Dendritic cell treated with granulocyte-macrophage colony-stimulating factor and Interleukin-4, amounts not matched to agents 40 ng/mL and 50 ng/mL, for 4 days (primary cell): ENCODE results near the gene CDK5RAP2.
"Not testable (repeated sequence)": the region's sequence is repeated elsewhere in the genome, so short reads cannot be mapped to it uniquely, and the experiment has no call there.

Experiments used
- H3K27ac Mint-ChIP-seq: one replicate; pipeline ENCODE4 v1.8.0; 2022; ENCODE audit warnings: mild to moderate bottlenecking, mixed read lengths
- H3K27me3 Mint-ChIP-seq: one replicate; pipeline ENCODE4 v1.8.0; 2022; ENCODE audit warnings: mild to moderate bottlenecking, mixed read lengths
- H3K36me3 Mint-ChIP-seq: one replicate; pipeline ENCODE4 v1.8.0; 2022; ENCODE audit warnings: low read depth, mixed read lengths
- H3K4me1 Mint-ChIP-seq: one replicate; pipeline ENCODE4 v1.8.0; 2022; ENCODE audit warnings: low read depth, mixed read lengths
- H3K4me3 Mint-ChIP-seq: one replicate; pipeline ENCODE4 v1.8.0; 2022; ENCODE audit warnings: mild to moderate bottlenecking, moderate library complexity, mixed read lengths
- H3K9me3 Mint-ChIP-seq: one replicate; pipeline ENCODE4 v1.8.0; 2022; ENCODE audit warnings: mixed read lengths
- intact Hi-C: fragments of 100-400 bp; cut with micrococcal nuclease; formaldehyde crosslinking; loops from one replicate; pipeline ENCODE4 v1.15.0; 2022

The CDK5RAP2 gene

DNA sequence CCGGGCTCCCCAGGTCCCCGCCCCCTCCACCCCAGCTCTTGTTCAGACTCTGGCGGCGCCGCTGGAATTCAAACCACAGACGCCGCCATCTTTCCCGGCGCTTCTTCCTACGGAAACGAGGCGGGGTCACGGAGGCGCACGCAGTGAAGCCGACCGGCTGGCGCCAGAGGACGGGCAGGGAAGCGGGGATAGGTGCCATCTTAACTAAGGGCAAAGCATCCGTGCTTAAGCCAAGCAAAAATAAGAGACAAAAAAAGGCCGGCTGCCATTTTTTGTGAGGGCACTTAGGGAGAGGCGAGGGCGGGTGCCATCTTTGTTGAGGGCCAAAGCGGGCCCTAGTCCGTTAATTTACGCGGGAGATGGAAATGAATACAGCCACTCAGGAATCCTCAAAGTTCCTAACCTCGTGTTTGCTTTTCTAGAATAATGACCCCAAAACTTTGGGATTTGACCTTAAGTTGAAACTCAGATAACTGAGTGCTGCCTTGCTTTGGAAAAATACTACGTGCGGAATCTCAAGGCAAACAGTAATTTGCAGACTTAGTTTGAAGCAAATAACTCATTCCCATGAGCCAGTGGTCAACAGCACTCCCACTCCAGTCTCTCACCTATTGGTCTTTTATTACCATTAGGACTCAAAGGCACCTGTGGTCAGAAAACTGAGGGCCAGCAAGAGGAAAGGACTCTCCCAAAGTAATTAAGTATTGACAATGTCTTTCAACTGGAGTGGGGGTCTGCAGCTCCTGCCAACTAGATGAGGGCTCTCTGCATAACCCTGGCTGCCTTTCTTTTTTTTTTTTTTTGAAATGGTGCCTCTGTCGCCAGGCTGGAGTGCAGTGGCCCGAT lies at the start of gene CDK5RAP2:
Gene CDK5RAP2, minus strand, starts transcription at position 117 of the 846 bp plus-strand sequence. CDS start 189 bp downstream, outside the sequence.
- Mint-ChIP-seq H3K27ac (peak within 1 kb of the TSS; percentile 89), H3K4me1 (peaks cover 30% of the 10 kb centered on the region), H3K4me3 (peak within 1 kb of the TSS; percentile 98), H3K9me3 (no peaks in the 10 kb centered on the region), H3K36me3 (peaks cover 23% of the 10 kb centered on the region), H3K27me3 (no peaks in the 10 kb centered on the region)
- intact Hi-C loops, result no loop called here

DNA sequence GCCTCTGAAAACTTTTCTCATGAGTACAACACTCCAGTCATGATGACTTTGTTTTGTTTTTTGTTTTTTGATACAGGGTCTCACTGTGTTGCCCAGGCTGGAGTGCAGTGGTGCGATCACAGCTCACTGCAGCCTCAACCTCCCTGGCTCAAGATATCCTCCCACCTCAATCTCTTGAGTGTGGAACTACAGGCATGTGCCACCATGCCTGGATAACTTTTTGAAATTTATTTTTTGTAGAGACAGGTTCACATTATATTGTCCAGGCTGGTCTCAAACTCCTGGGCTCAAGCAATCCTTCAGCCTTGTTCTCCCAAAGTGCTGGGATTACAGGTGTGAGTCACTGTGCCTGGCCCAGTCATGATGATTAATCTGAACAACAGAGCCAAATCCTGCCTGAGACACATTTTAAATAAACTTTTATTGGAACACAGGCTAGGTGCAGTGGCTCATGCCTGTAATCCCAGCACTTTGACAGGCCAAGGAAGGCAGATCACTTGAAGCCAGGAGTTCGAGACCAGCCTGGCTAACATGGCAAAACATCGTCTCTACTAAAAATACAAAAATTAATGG lies 49.0 kb upstream of the CDK5RAP2 start:
- H3K27me3 Mint-ChIP-seq, intact Hi-C loops, H3K4me3 Mint-ChIP-seq, H3K36me3 Mint-ChIP-seq, H3K9me3 Mint-ChIP-seq: not testable (repeated sequence)
- H3K27ac Mint-ChIP-seq, result peak overlapping the region; percentile 81
- H3K4me1 Mint-ChIP-seq, result peaks cover 63% of the 10 kb centered on the region

DNA sequence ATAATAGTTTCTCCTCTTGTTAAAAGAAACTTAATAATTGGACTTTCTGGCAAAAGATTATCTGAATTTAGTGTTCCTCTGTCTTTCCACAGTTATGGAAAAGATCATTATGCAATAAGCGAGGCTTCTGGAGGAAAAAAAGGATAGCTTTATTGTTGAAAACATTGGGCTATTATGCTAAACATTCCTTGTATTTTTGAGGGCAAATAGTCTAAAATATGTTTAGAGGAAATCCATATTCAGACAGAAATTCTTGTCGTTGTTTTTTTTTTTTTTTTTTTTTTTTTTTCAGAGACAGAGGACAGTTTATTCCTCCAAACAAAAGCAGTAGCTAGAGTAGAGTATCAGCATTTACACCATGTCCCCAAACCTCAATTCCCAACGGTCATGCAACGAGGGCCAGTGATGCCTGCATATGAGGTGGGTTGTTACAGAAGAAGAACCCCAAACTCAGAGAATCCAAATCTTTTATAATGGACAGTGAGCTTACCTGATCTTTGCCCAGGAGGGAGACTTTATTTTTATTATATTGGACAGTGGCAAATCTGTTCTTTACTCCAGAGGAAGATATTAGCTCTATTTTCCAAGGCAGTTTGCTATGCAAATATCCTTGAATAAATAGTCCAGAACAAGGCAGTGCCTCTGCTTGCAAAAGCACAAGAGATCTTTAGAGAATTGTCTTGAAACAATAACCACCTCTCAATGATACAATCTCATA lies 48.4 kb upstream of the CDK5RAP2 start:
- intact Hi-C loops, result no loop called here
- Mint-ChIP-seq H3K4me1 (peaks cover 61% of the 10 kb centered on the region), H3K4me3 (no peak overlapping the region), H3K27me3 (no peaks in the 10 kb centered on the region), H3K9me3 (no peaks in the 10 kb centered on the region), H3K36me3 (no peaks in the 10 kb centered on the region), H3K27ac (peak overlapping the region; percentile 81)

DNA sequence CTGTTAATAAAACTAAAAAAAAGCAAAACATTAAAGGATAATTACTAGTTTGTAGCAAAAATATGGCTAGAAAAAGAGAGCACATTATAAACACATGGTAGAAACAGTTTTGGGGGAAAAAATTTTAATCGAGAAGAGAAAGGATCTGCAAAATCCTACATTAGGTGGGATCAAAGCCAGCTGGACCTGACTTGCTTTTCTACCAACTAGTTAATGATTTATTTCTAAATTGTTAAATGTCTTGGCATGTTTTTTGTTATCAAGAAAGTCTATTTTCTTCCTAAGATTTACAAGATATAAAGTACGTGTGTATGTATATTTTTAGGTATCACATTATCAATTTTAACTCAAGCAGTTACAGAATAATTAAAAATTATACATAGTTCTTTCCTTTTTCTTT lies 47.1 kb upstream of the CDK5RAP2 start:
- no peaks in the 10 kb centered on the region for H3K9me3 Mint-ChIP-seq
- H3K36me3 Mint-ChIP-seq, result peaks cover under 1% of the 10 kb centered on the region
- intact Hi-C loops, result no loop called here
- H3K27ac Mint-ChIP-seq, result no peak overlapping the region
- H3K27me3 Mint-ChIP-seq, result no peaks in the 10 kb centered on the region
- peaks cover 51% of the 10 kb centered on the region for H3K4me1 Mint-ChIP-seq
- H3K4me3 Mint-ChIP-seq, result no peak overlapping the region

DNA sequence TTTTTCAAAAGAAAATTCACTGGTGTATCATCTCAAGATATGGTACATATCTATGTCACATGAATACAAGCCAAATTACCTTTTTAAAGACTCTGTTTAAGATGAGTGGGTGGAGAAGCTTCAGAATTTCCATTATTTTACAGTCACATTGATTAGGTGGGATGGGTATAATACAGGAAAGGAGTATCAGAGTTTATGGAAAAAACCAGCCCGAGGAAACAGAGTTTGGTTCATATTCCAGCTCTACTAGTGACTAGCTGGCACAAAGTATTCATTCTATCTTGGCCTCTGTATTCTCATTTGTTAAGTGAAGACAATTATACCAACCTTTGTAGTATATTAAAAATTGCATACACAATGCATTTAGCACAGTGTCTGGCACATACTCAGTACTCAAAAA lies 46.5 kb upstream of the CDK5RAP2 start:
- Mint-ChIP-seq H3K9me3 (no peaks in the 10 kb centered on the region), H3K27me3 (no peaks in the 10 kb centered on the region), H3K4me3 (no peak overlapping the region), H3K36me3 (peaks cover 7% of the 10 kb centered on the region), H3K27ac (no peak overlapping the region), H3K4me1 (peaks cover 45% of the 10 kb centered on the region)
- intact Hi-C loops, result no loop called here

DNA sequence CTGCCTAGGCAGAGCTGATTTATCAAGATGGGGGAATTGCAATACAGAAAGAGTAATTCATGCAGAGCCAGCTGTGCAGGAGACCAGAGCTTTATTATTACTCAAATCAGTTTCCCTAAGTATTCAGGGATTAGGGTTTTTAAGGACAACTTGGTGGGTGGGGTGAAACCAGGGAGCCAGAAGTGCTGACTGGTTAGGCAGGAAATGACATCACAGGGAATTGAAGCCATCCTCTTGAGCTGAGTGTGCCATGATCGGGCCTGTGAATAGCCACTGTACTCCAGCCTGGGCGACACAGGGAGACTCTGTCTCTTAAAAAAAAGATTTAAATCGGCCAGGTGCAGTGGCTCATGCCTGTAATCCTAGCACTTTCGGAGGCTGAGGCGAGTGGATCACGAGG lies 45.3 kb upstream of the CDK5RAP2 start:
- intact Hi-C loops, result no loop called here
- no peaks in the 10 kb centered on the region for H3K9me3 Mint-ChIP-seq
- H3K4me1 Mint-ChIP-seq, result peaks cover 42% of the 10 kb centered on the region
- peaks cover 19% of the 10 kb centered on the region for H3K36me3 Mint-ChIP-seq
- no peaks in the 10 kb centered on the region for H3K27me3 Mint-ChIP-seq
- H3K27ac Mint-ChIP-seq, result peak overlapping the region; percentile 75
- H3K4me3 Mint-ChIP-seq, result peak overlapping the region; percentile 13

DNA sequence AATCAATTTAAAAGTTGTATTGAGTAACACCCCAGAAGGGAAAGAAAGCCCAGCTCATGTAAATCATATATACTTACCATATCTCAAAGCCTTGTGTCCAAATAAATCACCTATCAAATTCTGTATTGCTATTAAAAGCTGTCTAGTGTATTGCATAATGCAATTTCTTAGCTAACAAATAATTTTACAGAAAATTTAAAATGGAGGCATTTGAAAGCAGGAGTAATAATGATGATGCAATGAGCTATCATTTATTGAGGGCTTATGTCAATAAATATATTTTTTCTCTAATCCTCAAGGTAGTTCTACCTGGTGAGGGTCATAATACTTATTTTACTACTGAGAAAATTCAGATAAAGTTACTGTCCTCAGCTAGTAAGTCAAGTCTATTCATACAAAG lies 42.8 kb upstream of the CDK5RAP2 start:
- Mint-ChIP-seq H3K27ac (no peak overlapping the region), H3K9me3 (no peaks in the 10 kb centered on the region)

DNA sequence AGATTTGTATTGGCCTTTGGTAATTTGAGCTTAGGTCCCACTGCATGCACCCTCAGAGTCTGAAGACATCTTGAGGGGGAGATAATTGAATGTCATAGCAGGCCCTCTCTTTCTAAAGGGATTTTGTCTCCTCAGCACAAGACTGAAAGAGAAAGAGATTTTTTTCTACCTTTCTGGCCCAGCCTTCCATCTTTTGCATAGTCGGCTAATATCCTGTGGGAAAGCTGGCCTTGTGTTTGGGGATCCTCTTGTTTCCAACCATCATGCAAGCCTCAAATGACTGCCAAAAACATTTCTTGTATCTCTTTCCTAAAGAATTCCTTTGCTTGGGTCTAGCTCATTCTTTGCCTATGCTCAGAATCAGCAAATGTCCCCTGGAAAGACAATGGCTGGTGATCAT lies 42.0 kb upstream of the CDK5RAP2 start:
- no peak overlapping the region for H3K4me3 Mint-ChIP-seq
- peaks cover 42% of the 10 kb centered on the region for H3K36me3 Mint-ChIP-seq
- H3K9me3 Mint-ChIP-seq, result no peaks in the 10 kb centered on the region
- intact Hi-C loops, result no loop called here
- peaks cover 35% of the 10 kb centered on the region for H3K4me1 Mint-ChIP-seq
- no peaks in the 10 kb centered on the region for H3K27me3 Mint-ChIP-seq
- H3K27ac Mint-ChIP-seq, result no peak overlapping the region

More for the DNA sequence above, 42.8 kb upstream of the CDK5RAP2 start:
- H3K4me3 Mint-ChIP-seq, result no peak overlapping the region
- intact Hi-C loops, result no loop called here
- H3K4me1 Mint-ChIP-seq, result peaks cover 35% of the 10 kb centered on the region
- H3K27me3 Mint-ChIP-seq, result no peaks in the 10 kb centered on the region
- H3K36me3 Mint-ChIP-seq, result peaks cover 36% of the 10 kb centered on the region

DNA sequence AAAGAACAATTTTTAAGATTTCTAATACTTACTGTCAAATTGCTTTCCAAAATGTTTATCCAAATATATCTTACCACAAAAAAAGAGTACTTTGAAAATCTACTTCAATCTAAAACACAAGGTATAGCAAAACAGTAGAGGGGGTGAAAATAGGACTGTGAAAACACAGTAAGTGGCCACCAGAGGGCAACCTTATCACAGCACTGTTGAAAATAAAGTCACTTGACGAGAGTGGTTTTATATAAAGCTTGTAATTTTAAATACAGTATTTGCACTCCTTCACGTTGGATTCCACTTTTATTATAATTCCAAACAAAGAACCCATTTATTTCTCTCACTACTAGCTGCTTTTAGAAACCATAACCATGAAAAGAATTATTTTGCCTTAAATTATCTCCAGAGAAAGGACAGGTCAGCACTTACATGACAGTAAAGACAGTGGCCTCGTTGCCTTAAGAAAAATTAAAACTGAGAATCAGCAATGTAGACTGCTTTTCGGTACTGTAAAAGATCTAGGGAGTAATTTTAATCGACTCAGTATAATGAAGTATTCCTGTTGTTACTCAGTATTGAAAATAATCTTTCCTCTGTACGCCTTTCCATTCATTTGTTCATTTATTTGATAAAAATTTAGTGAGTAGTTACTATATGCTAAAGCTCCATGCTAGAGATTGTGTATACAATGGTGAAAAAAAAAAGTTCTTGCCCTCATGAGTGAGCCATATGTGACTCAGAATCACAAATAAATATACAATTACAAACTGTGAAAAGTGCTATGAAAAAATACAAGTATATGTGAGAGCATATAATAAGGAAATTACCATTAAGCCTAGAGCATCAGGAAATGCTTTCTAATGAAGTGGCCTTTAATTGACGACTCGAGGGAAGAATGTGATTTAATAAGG lies 40.0 kb upstream of the CDK5RAP2 start:
- Mint-ChIP-seq H3K27ac (peak overlapping the region; percentile 39), H3K27me3 (no peaks in the 10 kb centered on the region), H3K9me3 (no peaks in the 10 kb centered on the region), H3K4me3 (no peak overlapping the region), H3K4me1 (peaks cover 28% of the 10 kb centered on the region), H3K36me3 (peaks cover 48% of the 10 kb centered on the region)
- intact Hi-C loops, result loop anchor here (2.0 kb wide), 1 partner anchor 93 kb away; no protein-coding TSS in a partner anchor

DNA sequence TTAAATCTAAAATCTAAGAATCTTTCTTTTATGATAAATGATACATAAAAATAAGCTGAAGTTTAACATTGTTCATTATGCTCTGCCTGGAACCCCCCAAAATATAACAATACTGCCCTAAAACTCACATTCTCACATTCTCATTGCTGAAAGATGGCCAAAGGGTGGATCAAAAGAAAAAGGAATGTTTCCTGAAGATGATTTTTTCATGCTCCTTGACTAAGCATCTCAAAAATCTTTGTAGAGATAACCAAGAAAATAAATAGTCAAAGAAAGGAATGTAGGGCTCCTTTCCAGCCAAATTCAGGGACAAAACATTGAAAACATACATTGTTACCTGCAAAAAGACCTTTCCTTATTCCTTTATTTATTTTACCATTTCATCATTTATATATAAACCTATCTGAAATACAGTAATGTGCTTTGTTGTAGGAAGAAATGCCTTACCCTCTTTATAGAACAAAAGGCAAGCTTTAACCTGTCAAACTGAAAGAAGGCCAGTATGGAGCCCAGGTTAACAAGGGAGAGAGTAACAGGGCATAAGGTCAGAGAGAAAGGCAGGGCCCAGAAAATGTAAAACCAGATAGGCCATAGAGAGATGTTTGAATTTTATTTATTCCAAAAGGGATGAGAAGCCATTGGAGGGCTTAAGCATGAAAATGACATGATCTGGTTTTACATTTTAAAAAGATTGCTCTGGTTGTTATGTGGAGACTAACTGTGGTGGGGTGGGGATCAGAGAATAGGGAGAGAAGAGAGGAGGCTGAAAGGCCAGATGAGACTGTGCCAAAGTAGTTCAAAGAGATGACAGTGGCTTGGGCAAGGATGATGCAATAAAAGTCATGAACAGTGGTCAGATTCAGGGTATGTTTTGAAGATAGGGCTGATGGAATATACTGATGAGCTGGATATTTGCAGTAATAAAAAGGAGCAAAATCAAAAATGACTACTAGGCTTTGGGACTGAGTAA lies 37.3 kb upstream of the CDK5RAP2 start:
- Mint-ChIP-seq H3K27ac (peak overlapping the region; percentile 4), H3K36me3 (peaks cover 55% of the 10 kb centered on the region), H3K4me3 (no peak overlapping the region), H3K9me3 (no peaks in the 10 kb centered on the region), H3K4me1 (peaks cover 25% of the 10 kb centered on the region), H3K27me3 (no peaks in the 10 kb centered on the region)
- intact Hi-C loops, result no loop called here

DNA sequence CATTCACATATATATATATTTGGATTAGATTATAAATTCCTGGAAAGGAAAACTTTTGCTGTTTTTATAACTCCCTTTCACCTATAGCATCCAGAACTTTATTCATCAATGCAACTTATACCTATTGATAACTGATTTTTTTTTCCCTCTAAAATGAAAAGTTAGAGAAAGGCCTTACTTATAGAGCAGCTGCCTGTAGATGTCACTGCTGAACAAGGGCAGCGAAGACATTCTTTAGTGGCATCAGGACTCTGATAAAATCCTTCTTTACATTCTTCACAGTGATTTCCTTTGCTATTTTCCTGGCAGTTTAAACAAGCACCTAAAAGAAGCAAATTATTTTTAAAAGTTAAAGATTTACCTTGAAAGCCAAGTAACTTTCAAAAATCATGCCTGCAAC lies 32.3 kb upstream of the CDK5RAP2 start:
- Mint-ChIP-seq H3K4me1 (no peaks in the 10 kb centered on the region), H3K36me3 (peaks cover 52% of the 10 kb centered on the region), H3K27ac (no peak overlapping the region), H3K4me3 (no peak overlapping the region), H3K27me3 (no peaks in the 10 kb centered on the region), H3K9me3 (no peaks in the 10 kb centered on the region)
- intact Hi-C loops, result no loop called here

DNA sequence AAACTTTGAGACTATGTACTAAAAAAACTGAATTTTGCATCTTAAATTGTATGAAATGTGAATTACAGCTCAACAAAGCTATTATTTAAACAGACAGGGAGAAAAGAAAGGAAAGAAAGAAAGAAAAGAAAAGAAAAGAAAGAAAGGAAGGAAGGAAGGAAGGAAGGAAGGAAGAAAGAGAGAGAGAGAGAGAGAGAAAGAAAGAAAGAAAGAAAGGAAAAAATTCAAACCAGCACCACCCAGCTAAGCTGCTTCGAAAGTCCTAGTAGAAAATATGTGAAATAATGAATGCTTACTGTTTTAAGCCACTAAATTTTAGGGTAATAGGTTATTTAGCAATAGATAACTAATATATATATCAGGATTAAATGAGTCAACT lies 31.7 kb upstream of the CDK5RAP2 start:
- Mint-ChIP-seq H3K4me3 (no peak overlapping the region), H3K4me1 (no peaks in the 10 kb centered on the region), H3K27me3 (no peaks in the 10 kb centered on the region), H3K36me3 (peaks cover 53% of the 10 kb centered on the region), H3K9me3 (no peaks in the 10 kb centered on the region), H3K27ac (no peak overlapping the region)
- intact Hi-C loops, result no loop called here
